ENCODE measurements around the gene VWA5B2.

VWA5B2 gene

DNA sequence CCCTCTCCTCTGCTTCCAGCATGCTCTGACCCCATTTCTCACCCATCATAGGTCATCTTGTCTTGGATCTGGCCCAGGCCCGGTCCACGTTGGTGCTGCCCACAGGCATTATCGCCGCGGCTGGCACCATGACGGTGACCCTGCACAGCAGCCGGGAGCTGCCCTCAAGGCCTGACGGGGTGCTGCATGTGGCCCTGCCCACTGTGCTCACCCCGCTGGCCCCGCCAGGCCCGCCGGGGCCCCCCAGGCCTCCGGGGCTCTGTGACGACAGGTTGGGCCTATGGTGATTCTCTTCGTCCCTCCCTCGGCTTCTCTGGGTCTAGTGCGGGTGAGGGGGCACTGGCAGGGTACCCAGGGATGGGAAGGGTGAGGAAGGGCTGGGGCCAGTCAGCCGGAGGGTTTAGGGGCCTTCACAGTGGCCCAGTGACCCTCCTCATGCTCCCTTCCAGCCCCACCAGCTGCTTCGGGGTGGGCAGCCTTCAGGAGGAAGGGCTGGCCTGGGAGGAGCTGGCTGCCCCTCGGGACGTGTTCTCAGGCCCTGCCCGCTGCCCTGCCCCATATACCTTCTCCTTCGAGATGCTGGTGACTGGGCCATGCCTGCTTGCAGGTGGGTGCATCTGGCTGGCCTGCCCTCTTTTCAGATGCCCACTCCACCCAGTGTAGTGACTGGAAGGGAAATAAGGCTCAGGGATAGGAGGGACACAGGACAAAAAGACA, 3.9 kb downstream of the VWA5B2 start:
- TF ChIP-seq, protein P1, sequence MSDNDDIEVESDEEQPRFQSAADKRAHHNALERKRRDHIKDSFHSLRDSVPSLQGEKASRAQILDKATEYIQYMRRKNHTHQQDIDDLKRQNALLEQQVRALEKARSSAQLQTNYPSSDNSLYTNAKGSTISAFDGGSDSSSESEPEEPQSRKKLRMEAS (IDR thresholded peaks at IDR 0.05; ENCODE audit: low read depth, low read length) = no peak
- TF ChIP-seq, protein P2, sequence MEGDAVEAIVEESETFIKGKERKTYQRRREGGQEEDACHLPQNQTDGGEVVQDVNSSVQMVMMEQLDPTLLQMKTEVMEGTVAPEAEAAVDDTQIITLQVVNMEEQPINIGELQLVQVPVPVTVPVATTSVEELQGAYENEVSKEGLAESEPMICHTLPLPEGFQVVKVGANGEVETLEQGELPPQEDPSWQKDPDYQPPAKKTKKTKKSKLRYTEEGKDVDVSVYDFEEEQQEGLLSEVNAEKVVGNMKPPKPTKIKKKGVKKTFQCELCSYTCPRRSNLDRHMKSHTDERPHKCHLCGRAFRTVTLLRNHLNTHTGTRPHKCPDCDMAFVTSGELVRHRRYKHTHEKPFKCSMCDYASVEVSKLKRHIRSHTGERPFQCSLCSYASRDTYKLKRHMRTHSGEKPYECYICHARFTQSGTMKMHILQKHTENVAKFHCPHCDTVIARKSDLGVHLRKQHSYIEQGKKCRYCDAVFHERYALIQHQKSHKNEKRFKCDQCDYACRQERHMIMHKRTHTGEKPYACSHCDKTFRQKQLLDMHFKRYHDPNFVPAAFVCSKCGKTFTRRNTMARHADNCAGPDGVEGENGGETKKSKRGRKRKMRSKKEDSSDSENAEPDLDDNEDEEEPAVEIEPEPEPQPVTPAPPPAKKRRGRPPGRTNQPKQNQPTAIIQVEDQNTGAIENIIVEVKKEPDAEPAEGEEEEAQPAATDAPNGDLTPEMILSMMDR (IDR thresholded peaks at IDR 0.05; ENCODE audit: low read depth, low read length) = no peak
- TF ChIP-seq POLR2A (IDR thresholded peaks at IDR 0.05; ENCODE audit: extremely low read depth, insufficient read length) = no peak
- TF ChIP-seq MYC (IDR thresholded peaks at IDR 0.05; ENCODE audit: low read depth, low read length) = no peak
- H3K4me3 ChIP-seq (ENCODE audit: low read depth, low read length) = no peak overlapping the region
- DNase-seq (ENCODE audit: low read depth) = no peak

DNA sequence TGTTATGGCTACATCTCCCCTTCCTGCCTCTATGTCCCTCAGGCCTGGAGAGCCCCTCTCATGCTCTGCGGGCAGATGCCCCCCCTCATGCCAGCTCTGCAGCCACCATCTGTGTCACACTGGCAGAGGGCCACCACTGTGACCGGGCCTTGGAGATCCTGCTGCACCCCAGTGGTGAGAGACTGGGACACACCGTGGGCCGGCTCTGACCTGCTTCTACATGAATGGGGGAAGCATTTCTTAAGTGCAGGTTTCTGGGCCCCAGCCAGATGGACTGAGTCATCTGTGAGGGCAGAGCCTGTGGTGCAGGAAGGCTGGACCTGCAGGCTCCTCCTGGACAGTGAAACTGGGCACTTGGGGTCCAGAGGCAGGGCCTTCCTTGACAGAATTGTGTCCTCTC, 4.8 kb downstream of the VWA5B2 start:
- DNase-seq (ENCODE audit: low read depth) = peak; percentile 35
- H3K4me3 ChIP-seq (ENCODE audit: low read depth, low read length) = no peak overlapping the region
- TF ChIP-seq, protein P1 (IDR thresholded peaks at IDR 0.05; ENCODE audit: low read depth, low read length) = no peak
- TF ChIP-seq POLR2A (IDR thresholded peaks at IDR 0.05; ENCODE audit: extremely low read depth, insufficient read length) (no peak), MYC (IDR thresholded peaks at IDR 0.05; ENCODE audit: low read depth, low read length) (no peak)
- TF ChIP-seq, protein P2 (IDR thresholded peaks at IDR 0.05; ENCODE audit: low read depth, low read length) = no peak

DNA sequence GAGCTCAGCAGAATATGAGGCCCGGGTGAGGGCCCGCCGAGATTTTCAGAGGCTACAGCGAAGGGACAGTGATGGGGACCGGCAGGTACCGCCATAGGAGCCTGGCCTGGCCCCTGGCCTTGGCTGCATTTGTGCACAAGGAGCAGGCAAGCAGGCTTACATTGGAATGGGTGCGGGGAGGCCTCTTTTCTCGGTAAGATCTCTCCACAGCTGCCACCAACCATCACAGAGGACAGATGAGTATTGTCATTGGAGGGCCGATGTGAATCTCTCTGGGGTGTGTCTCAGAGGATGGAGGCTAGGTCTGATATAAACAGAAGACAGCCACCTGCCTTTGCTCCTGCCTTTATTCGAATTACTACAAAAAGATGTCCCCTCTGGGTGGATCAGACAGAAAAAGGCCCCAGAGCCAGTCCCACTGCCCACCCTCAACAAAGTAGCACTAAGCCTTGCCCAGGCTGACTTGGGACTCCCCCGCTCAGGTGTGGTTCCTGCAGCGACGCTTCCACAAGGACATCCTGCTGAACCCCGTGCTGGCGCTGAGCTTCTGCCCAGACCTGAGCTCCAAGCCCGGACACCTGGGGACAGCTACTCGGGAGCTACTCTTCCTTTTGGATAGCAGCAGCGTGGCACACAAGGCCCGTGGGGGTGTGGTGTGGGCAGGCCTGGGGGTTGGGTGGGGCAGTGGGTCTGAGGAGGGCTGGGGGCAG, 5.4 kb downstream of the VWA5B2 start:
- H3K4me3 ChIP-seq (ENCODE audit: low read depth, low read length) = no peak overlapping the region
- TF ChIP-seq, protein P1 (IDR thresholded peaks at IDR 0.05; ENCODE audit: low read depth, low read length) = no peak
- TF ChIP-seq, protein P2 (IDR thresholded peaks at IDR 0.05; ENCODE audit: low read depth, low read length) = no peak
- no peak for TF ChIP-seq MYC (IDR thresholded peaks at IDR 0.05; ENCODE audit: low read depth, low read length)
- no peak for TF ChIP-seq POLR2A (IDR thresholded peaks at IDR 0.05; ENCODE audit: extremely low read depth, insufficient read length)
- no peak for DNase-seq (ENCODE audit: low read depth)

DNA sequence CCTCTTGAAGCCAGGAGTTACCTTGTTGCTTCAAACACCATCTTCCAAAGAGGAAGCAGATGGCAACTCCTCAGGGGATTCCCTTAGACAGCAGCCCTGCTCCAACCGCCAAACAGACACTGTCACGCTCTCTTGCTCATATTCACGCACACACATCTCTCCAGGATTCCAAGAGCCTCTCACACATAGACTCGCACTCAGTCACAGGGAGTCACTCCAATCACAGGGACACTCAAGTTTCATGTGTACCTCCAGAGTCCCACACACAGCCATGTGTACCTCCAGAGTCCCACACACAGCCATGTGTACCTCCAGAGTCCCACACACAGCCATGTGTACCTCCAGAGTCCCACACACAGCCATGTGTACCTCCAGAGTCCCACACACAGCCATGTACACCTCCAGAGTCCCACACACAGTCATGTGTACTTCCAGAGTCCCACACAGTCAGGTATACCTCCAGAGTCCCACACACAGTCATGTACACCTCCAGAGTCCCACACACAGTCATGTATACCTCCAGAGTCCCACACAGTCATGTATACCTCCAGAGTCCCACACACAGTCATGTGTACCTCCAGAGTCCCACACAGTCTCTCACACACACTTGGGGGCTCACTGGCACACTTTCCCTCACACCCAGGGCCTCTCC, 6.1 kb downstream of the VWA5B2 start:
- peak; percentile 29 for DNase-seq (ENCODE audit: low read depth)
- TF ChIP-seq POLR2A (IDR thresholded peaks at IDR 0.05; ENCODE audit: extremely low read depth, insufficient read length) (no peak), MYC (IDR thresholded peaks at IDR 0.05; ENCODE audit: low read depth, low read length) (no peak)
- TF ChIP-seq, protein P1 (IDR thresholded peaks at IDR 0.05; ENCODE audit: low read depth, low read length) = no peak
- TF ChIP-seq, protein P2 (IDR thresholded peaks at IDR 0.05; ENCODE audit: low read depth, low read length) = no peak
- H3K4me3 ChIP-seq (ENCODE audit: low read depth, low read length) = no peak overlapping the region

DNA sequence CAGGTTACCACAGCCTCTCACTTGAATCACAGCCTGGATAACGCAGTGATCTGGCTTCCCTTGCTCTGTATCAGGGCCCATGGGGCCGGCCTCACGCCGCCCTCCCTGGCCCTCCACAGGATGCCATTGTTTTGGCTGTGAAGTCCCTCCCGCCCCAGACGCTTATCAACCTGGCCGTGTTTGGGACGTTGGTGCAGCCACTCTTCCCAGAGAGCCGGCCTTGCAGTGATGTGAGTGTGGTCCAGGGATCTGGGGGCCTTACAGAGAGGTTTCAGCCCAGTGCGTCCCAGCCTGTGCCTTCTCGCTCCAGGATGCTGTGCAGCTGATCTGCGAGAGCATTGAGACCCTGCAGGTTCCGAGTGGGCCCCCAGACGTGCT, 6.6 kb downstream of the VWA5B2 start:
- no peak overlapping the region for H3K4me3 ChIP-seq (ENCODE audit: low read depth, low read length)
- no peak for DNase-seq (ENCODE audit: low read depth)
- no peak for TF ChIP-seq POLR2A (IDR thresholded peaks at IDR 0.05; ENCODE audit: extremely low read depth, insufficient read length)
- TF ChIP-seq, protein P1 (IDR thresholded peaks at IDR 0.05; ENCODE audit: low read depth, low read length) = no peak
- no peak for TF ChIP-seq MYC (IDR thresholded peaks at IDR 0.05; ENCODE audit: low read depth, low read length)
- TF ChIP-seq, protein P2 (IDR thresholded peaks at IDR 0.05; ENCODE audit: low read depth, low read length) = no peak
